Trophoblast cell (in vitro differentiated cells and primary cell): ENCODE results near the gene ERFL.

Experiments used
- DNase-seq, 2 donors: peaks; one replicate each; pipeline ENCODE4 v3.0.0-alpha.2; 2016
- H2AFZ ChIP-seq: 2 replicates; pipeline ENCODE4 v1.6.1; 2013; ENCODE audit warnings: low read length, moderate library complexity, mild to moderate bottlenecking; ENCODE audit not compliant: insufficient read depth, poor library complexity
- H2AK5ac ChIP-seq: 2 replicates; pipeline ENCODE4 v1.6.1; 2013; ENCODE audit warnings: mild to moderate bottlenecking, low read length
- H2BK120ac ChIP-seq: 2 replicates; pipeline ENCODE4 v1.6.1; 2013; ENCODE audit warnings: low read length, mild to moderate bottlenecking, moderate library complexity; ENCODE audit not compliant: insufficient read depth, poor library complexity
- H2BK12ac ChIP-seq: 2 replicates; pipeline ENCODE4 v1.6.1; 2013; ENCODE audit warnings: mild to moderate bottlenecking, low read length, moderate library complexity
- H2BK5ac ChIP-seq: 2 replicates; pipeline ENCODE4 v1.6.1; 2013; ENCODE audit warnings: low read length, low read depth, moderate library complexity, mild to moderate bottlenecking; ENCODE audit not compliant: poor library complexity
- H3K14ac ChIP-seq: 2 replicates; pipeline ENCODE4 v1.6.1; 2013; ENCODE audit warnings: mild to moderate bottlenecking, low read length
- H3K18ac ChIP-seq: 2 replicates; pipeline ENCODE4 v1.6.1; 2013; ENCODE audit warnings: mild to moderate bottlenecking, low read length
- H3K23ac ChIP-seq: 2 replicates; pipeline ENCODE4 v1.6.1; 2013; ENCODE audit warnings: low read length
- H3K27ac ChIP-seq: 2 replicates; pipeline ENCODE4 v1.5.1; 2013; ENCODE audit warnings: low read depth, mild to moderate bottlenecking, inconsistent platforms, low read length, moderate library complexity
- H3K27me3 ChIP-seq: 2 replicates; pipeline ENCODE4 v1.6.1; 2013; ENCODE audit warnings: inconsistent platforms, mild to moderate bottlenecking, low read length, moderate library complexity; ENCODE audit not compliant: insufficient read depth
- H3K36me3 ChIP-seq, 2 experiments: 1 replicate in 1 of 2; 2 replicates in 1 of 2; pipeline ENCODE4 v1.6.1; 2013; ENCODE audit warnings: low read length in 2 of 2, mild to moderate bottlenecking in 2 of 2, moderate library complexity in 1 of 2; ENCODE audit not compliant: insufficient read depth in 2 of 2, control insufficient read depth in 1 of 2
- H3K4ac ChIP-seq: 2 replicates; pipeline ENCODE4 v1.6.1; 2013; ENCODE audit warnings: low read depth, mild to moderate bottlenecking, low read length, moderate library complexity
- H3K4me1 ChIP-seq, 2 experiments: 1 replicate in 1 of 2; 2 replicates in 1 of 2; pipeline ENCODE4 v1.6.1; 2013; ENCODE audit warnings: low read length in 2 of 2, mild to moderate bottlenecking in 2 of 2, moderate library complexity in 1 of 2; ENCODE audit not compliant: insufficient read depth in 2 of 2, control insufficient read depth in 1 of 2
- H3K4me2 ChIP-seq: 2 replicates; pipeline ENCODE4 v1.6.1; 2013; ENCODE audit warnings: inconsistent platforms, mild to moderate bottlenecking, low read length, moderate library complexity
- H3K4me3 ChIP-seq: 2 replicates; pipeline ENCODE4 v1.5.1; 2013; ENCODE audit warnings: mild to moderate bottlenecking, low read depth, low read length, inconsistent platforms
- H3K79me1 ChIP-seq: one replicate; pipeline ENCODE4 v1.6.1; 2013; ENCODE audit warnings: low read length
- H3K79me2 ChIP-seq: 2 replicates; pipeline ENCODE4 v1.6.1; 2013; ENCODE audit warnings: low read length, mild to moderate bottlenecking; ENCODE audit not compliant: control insufficient read depth, insufficient read depth, poor library complexity
- H3K9ac ChIP-seq: 2 replicates; pipeline ENCODE4 v1.6.1; 2013; ENCODE audit warnings: mild to moderate bottlenecking, low read length
- H3K9me3 ChIP-seq: 2 replicates; pipeline ENCODE4 v1.6.1; 2013; ENCODE audit warnings: low read depth, mild to moderate bottlenecking, control low read depth, inconsistent platforms, low read length; ENCODE audit not compliant: insufficient read depth
- H4K12ac ChIP-seq: 2 replicates; pipeline ENCODE4 v1.6.1; 2013; ENCODE audit warnings: low read depth, mild to moderate bottlenecking, low read length, moderate library complexity
- H4K8ac ChIP-seq: 2 replicates; pipeline ENCODE4 v1.6.1; 2013; ENCODE audit warnings: low read depth, mild to moderate bottlenecking, low read length, moderate library complexity
- H4K91ac ChIP-seq: one replicate; pipeline ENCODE4 v1.6.1; 2013; ENCODE audit warnings: low read depth, mild to moderate bottlenecking, low read length, moderate library complexity
- WGBS: extraction: QIAGEN DNeasy Blood & Tissue Kit; methylation state at CpG from one replicate; pipeline ENCODE4 v1.1.7; 2013; ENCODE audit warnings: missing lambda C conversion rate; ENCODE audit not compliant: insufficient read length, insufficient coverage; ENCODE audit errors: extremely low coverage; 5-methylcytosine and 5-hydroxymethylcytosine counted together

ERFL gene

DNA sequence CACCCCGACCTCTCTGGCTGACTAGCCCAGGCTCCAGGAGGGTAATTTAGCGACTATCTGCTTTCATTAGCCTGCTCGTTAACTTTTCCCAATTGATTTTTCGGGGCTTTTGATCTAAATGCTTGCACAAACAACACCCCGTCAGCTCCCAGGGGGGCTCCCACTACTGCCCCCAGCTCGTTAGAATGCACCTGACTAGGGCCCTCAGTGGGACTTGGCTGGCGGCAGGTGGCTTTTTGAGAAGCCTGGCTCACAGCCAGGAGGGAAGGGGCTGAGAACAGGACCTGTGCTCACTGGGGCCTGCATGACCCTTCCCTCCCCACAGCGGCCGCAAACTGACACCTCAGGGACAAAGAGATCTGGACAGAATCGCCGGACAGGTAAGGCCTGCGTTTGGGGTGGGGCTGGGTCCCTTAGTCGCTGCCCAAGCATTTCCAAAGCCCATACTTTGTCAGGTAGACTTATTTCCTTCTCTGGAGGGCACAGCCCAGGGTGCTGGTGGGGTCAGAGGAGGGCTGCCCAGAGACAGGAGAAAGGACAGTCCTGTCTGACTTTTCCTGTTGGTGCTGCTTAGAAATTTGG is 58.8 kb downstream of the ERFL start:
- Histone ChIP-seq H2BK12ac (no peak overlapping the region), H3K27ac (no peak overlapping the region), H4K12ac (peak overlapping the region; percentile 16), H2AK5ac (no peak overlapping the region), H3K23ac (no peak overlapping the region), H3K14ac (no peak overlapping the region), H3K27me3 (no peaks in the 10 kb centered on the region), H2BK5ac (no peak overlapping the region), H4K91ac (no peak overlapping the region), H3K18ac (no peak overlapping the region), H3K4me2 (no peak overlapping the region), H2AFZ (no peak overlapping the region), H4K8ac (no peak overlapping the region), H3K79me2 (no peaks in the 10 kb centered on the region), H2BK120ac (no peak overlapping the region), H3K9me3 (no peaks in the 10 kb centered on the region), H3K9ac (no peak overlapping the region), H3K79me1 (no peaks in the 10 kb centered on the region), H3K36me3 (peaks cover 66 to 74% of the 10 kb centered on the region in 2 experiments), H3K4me3 (no peak overlapping the region), H3K4me1 (peaks cover 0 to 2% of the 10 kb centered on the region in 2 experiments), H3K4ac (no peak overlapping the region)
- DNase-seq: no peak
- no CpG with 5 or more reads among the region's 13 CpGs for WGBS

DNA sequence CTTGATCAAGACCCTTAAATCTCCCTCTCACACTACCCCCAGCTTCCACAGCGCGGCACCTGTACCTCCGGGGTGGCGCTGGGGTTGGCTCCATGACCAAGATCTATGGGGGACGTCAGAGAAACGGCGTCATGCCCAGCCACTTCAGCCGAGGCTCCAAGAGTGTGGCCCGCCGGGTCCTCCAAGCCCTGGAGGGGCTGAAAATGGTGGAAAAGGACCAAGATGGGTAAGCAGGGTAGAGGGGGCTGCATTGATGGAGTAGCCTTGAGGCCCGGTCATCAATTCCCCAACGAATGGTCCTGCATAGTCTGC is 59.3 kb downstream of the ERFL start:
- Histone ChIP-seq H3K36me3 (peaks cover 71 to 79% of the 10 kb centered on the region in 2 experiments), H4K91ac (no peak overlapping the region), H2AFZ (no peak overlapping the region), H2BK120ac (no peak overlapping the region), H3K79me1 (no peaks in the 10 kb centered on the region), H2BK12ac (no peak overlapping the region), H3K14ac (no peak overlapping the region), H3K27ac (no peak overlapping the region), H4K12ac (no peak overlapping the region), H2AK5ac (no peak overlapping the region), H3K18ac (no peak overlapping the region), H3K9me3 (no peaks in the 10 kb centered on the region), H2BK5ac (no peak overlapping the region), H3K4me3 (no peak overlapping the region), H3K4ac (no peak overlapping the region), H3K27me3 (no peaks in the 10 kb centered on the region), H3K23ac (no peak overlapping the region), H3K4me1 (peaks cover 0 to 3% of the 10 kb centered on the region in 2 experiments), H3K4me2 (no peak overlapping the region), H4K8ac (no peak overlapping the region), H3K79me2 (no peaks in the 10 kb centered on the region), H3K9ac (no peak overlapping the region)
- DNase-seq: no peak
- no CpG with 5 or more reads among the region's 12 CpGs for WGBS

DNA sequence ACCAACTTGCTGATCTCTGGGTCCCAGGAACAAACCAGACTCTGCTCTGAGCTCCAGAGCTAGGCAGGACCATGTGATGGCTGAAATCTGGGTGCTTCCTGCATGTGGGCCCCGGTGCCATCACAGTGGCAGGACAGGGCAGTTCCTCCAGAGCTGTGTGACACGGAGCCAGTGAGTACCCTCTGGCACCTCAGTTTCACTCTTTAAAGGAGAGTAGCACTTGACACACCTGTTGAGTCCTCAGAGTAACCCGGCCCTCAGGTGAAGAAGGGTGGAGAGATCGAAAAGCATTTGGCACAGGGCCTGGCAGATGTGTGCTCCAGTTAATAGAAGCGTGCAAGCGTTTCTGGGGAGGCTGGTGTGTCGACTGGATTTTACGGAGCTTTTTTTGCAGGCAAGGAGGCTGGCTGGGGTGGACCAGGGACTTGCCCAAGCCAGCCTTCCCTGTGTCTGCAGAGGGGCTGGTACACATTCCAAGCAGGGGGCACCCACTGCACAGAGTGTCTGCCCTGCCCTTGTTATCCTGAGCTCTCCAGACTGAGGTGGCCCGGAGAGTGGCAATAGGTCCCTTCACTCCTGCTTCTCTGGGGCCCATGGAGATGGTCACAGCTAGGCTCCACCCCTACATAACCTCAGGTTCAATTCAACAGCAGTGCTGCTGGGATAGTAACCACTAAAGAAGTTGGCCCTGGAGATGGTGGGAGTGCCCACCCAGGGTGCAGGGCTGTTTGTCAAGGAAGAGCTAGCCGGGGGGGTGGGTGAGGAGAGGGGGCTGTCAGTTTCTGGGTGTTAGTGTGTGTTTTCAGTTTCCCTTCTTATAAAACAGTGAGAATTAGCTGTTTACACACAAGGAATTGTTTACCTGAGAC is 59.9 kb downstream of the ERFL start:
- no peak overlapping the region for H3K9ac ChIP-seq
- no peak overlapping the region for H3K4me3 ChIP-seq
- no peak overlapping the region for H3K4ac ChIP-seq
- no peak for DNase-seq
- H3K14ac ChIP-seq: no peak overlapping the region
- peaks cover 3% of the 10 kb centered on the region for H3K79me2 ChIP-seq
- no peak overlapping the region for H3K23ac ChIP-seq
- H3K79me1 ChIP-seq: no peaks in the 10 kb centered on the region
- H4K91ac ChIP-seq: no peak overlapping the region
- H2BK12ac ChIP-seq: no peak overlapping the region
- H2AK5ac ChIP-seq: no peak overlapping the region
- H4K8ac ChIP-seq: no peak overlapping the region
- H3K27ac ChIP-seq: no peak overlapping the region
- H3K4me1 ChIP-seq: peaks cover 2 to 3% of the 10 kb centered on the region in 2 experiments
- H3K9me3 ChIP-seq: no peaks in the 10 kb centered on the region
- peaks cover 77 to 83% of the 10 kb centered on the region in 2 experiments for H3K36me3 ChIP-seq
- no peak overlapping the region for H2BK120ac ChIP-seq
- H2BK5ac ChIP-seq: no peak overlapping the region
- no peak overlapping the region for H3K4me2 ChIP-seq
- peak overlapping the region; percentile 43 for H4K12ac ChIP-seq
- WGBS: no CpG with 5 or more reads among the region's 10 CpGs
- H3K18ac ChIP-seq: no peak overlapping the region
- no peaks in the 10 kb centered on the region for H3K27me3 ChIP-seq
- H2AFZ ChIP-seq: no peak overlapping the region

DNA sequence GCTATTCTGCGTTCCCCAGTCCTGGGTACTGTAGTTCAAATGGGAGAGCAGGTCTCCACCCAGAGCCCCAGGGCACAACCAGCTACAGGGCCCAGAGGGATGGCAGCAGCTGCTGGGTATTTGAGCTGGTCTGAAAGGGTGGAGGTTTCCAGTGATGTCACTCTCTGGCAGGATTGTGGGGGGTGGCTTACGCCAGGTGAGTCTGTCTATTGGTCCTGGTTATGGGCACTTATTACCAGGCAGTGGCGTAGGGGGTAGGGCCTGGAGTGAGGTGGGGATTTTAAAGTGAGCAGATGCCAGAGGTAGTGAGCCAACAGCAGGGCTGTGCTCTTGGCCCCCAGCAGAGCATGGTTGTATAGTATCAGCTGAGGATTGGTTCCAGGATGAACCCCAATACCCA is 62.0 kb downstream of the ERFL start:
- H4K8ac ChIP-seq: no peak overlapping the region
- H3K23ac ChIP-seq: no peak overlapping the region
- H2BK5ac ChIP-seq: no peak overlapping the region
- no peak overlapping the region for H2BK12ac ChIP-seq
- no peak overlapping the region for H3K4me3 ChIP-seq
- H4K12ac ChIP-seq: no peak overlapping the region
- H3K36me3 ChIP-seq: peaks cover 84 to 92% of the 10 kb centered on the region in 2 experiments
- peak overlapping the region; percentile 6 for H3K4ac ChIP-seq
- no peak overlapping the region for H2AK5ac ChIP-seq
- no peaks in the 10 kb centered on the region for H3K9me3 ChIP-seq
- peaks cover 6% of the 10 kb centered on the region for H3K79me2 ChIP-seq
- no peak overlapping the region for H3K4me2 ChIP-seq
- H3K14ac ChIP-seq: no peak overlapping the region
- H3K4me1 ChIP-seq: peaks cover 3 to 7% of the 10 kb centered on the region in 2 experiments
- no CpG with 5 or more reads among the region's 3 CpGs for WGBS
- no peaks in the 10 kb centered on the region for H3K27me3 ChIP-seq
- no peak overlapping the region for H2AFZ ChIP-seq
- no peaks in the 10 kb centered on the region for H3K79me1 ChIP-seq
- no peak overlapping the region for H2BK120ac ChIP-seq
- DNase-seq: no peak
- no peak overlapping the region for H3K18ac ChIP-seq
- H3K27ac ChIP-seq: no peak overlapping the region
- no peak overlapping the region for H4K91ac ChIP-seq
- peak overlapping the region; percentile 12 for H3K9ac ChIP-seq
